K562 (cell line): ENCODE results near the gene ZNF544. TPM values are rescaled to one million over a fixed set of nuclear protein-coding genes. Genes with fewer than 3 reads are reported as not detected.

Source experiments
- E2F1 ChIP-seq: sonication (generic); formaldehyde crosslinking; IDR thresholded peaks from 2 replicates; pipeline ENCODE4 v1.8.1; 2023; ENCODE audit warnings: mild to moderate bottlenecking, missing genetic modification reagents, moderate library complexity
- FOXA1 ChIP-seq: fragments of 450-650 bp; IDR thresholded peaks from 2 replicates; pipeline ENCODE4 v1.6.1; 2016; ENCODE audit warnings: mild to moderate bottlenecking, borderline replicate concordance
- GTF3C2 ChIP-seq: IDR thresholded peaks from 3 replicates; pipeline ENCODE4 v1.6.1; 2011; ENCODE audit warnings: borderline replicate concordance, mild to moderate bottlenecking, moderate library complexity; ENCODE audit not compliant: insufficient read length; ENCODE audit errors: extremely low read depth
- KHSRP ChIP-seq: fragments of 450-650 bp; IDR thresholded peaks from 2 replicates; pipeline ENCODE4 v1.6.1; 2017
- MYC ChIP-seq, 2 experiments: fragments of 250-450 bp in 1 of 2; sonication (Bioruptor Pico) in 1 of 2; IDR thresholded peaks; 2 replicates each; pipeline versions ENCODE4 v1.5.1 to v1.6.1; 2012 to 2021; ENCODE audit warnings: low read depth in 2 of 2, borderline replicate concordance in 1 of 2, improper control_type of control experiment in 1 of 2, low read length in 1 of 2, mild to moderate bottlenecking in 1 of 2, moderate library complexity in 1 of 2
- NR0B1 ChIP-seq: fragments of 450-650 bp; IDR thresholded peaks from one replicate; pipeline ENCODE4 v1.6.1; 2018; ENCODE audit warnings: mild to moderate bottlenecking, moderate library complexity; ENCODE audit not compliant: partially characterized antibody
- POLR3A ChIP-seq: IDR thresholded peaks from 2 replicates; pipeline ENCODE4 v1.6.1; 2011; ENCODE audit warnings: borderline replicate concordance, mild to moderate bottlenecking, moderate library complexity; ENCODE audit not compliant: insufficient read length, insufficient read depth; ENCODE audit errors: extremely low read depth
- RCOR1 ChIP-seq, 2 experiments: IDR thresholded peaks; 2 replicates each; pipeline ENCODE4 v1.6.1; 2012; ENCODE audit warnings: low read depth in 2 of 2, low read length in 2 of 2, borderline replicate concordance in 1 of 2, improper control_type of control experiment in 1 of 2
- SAFB2 ChIP-seq: fragments of 200-400 bp; formaldehyde crosslinking; IDR thresholded peaks from 2 replicates; pipeline ENCODE4 v1.6.1; 2018; ENCODE audit warnings: borderline replicate concordance, low read length, low read depth, moderate library complexity; ENCODE audit not compliant: severe bottlenecking
- SAP30 ChIP-seq: fragments of 200-600 bp; sonication (generic); IDR thresholded peaks from 2 replicates; pipeline ENCODE4 v1.6.1; 2012; ENCODE audit warnings: borderline replicate concordance, low read depth, mild to moderate bottlenecking, moderate library complexity, low read length, control low read depth, inconsistent platforms; ENCODE audit not compliant: insufficient read depth, poor library complexity, severe bottlenecking
- SMC3 ChIP-seq: conservative IDR thresholded peaks from 2 replicates; pipeline ENCODE4 v1.6.1; 2011; ENCODE audit warnings: low read depth, low read length, improper control_type of control experiment; ENCODE audit not compliant: insufficient read depth
- SOX6 ChIP-seq: fragments of 450-650 bp; IDR thresholded peaks from 2 replicates; pipeline ENCODE4 v1.6.1; 2014; ENCODE audit warnings: mild to moderate bottlenecking
- ZBTB17 ChIP-seq: fragments of 450-650 bp; formaldehyde crosslinking; IDR thresholded peaks from 2 replicates; pipeline ENCODE4 v1.4.0; 2020; ENCODE audit warnings: mild to moderate bottlenecking
- ZBTB2 ChIP-seq: fragments of 450-650 bp; IDR thresholded peaks from 2 replicates; pipeline ENCODE4 v1.6.1; 2016; ENCODE audit warnings: antibody characterized with exemption
- ZNF395 ChIP-seq: fragments of 200-800 bp; sonication (Bioruptor generic); IDR thresholded peaks from 2 replicates; pipeline ENCODE4 v1.6.1; 2017; ENCODE audit warnings: missing genetic modification characterization, missing compliant biosample characterization
- ZNF707 ChIP-seq: fragments of 250-450 bp; sonication (Bioruptor Pico); conservative IDR thresholded peaks from 2 replicates; pipeline ENCODE4 v1.8.0; 2022; ENCODE audit warnings: inconsistent platforms, mild to moderate bottlenecking, moderate library complexity
- ZSCAN32 ChIP-seq: fragments of 450-650 bp; formaldehyde crosslinking; IDR thresholded peaks from 2 replicates; pipeline ENCODE4 v1.4.0; 2020; ENCODE audit warnings: mild to moderate bottlenecking, moderate library complexity
- polyA plus RNA-seq, 8 experiments: library from polyadenylated mRNA; depleted of rRNA in 4 of 8; stranded (reverse) in 5 of 8; unstranded in 3 of 8; fragments of >200 nt; fragmentation: Nextera tagmentation in 2 of 8; fragmentation: Illumina TruSeq in 1 of 8; extraction: Ambion mirVana in 2 of 8; extraction: Trizol in 1 of 8; gene quantifications; 2 replicates each; pipeline versions ENCODE4 v1.2.1 to v1.2.3, GENCODE V29; 2011 to 2014; ENCODE audit warnings: inconsistent platforms in 1 of 8, missing spikeins in 1 of 8
- total RNA-seq, 7 experiments: library from RNA; depleted of rRNA in 6 of 7; stranded (reverse); fragments of >200 nt in 6 of 7; fragmentation: Illumina TruSeq in 2 of 7; extraction: Trizol in 2 of 7; gene quantifications; 2 replicates each; pipeline versions ENCODE4 v1.2.1 to v1.2.3, GENCODE V29; 2011 to 2021; ENCODE audit warnings: low replicate concordance in 1 of 7

ZNF544 gene
- total and polyA plus RNA-seq, 9 of the 15 experiments (the other 6 are each of a cell fraction or from before 2014, with no cell fraction given) = 23.6 to 59.0 (median 41.4) TPM

GRCh38 chr19:58278541-58279041, 49.9 kb downstream of the ZNF544 start, which contains the start of gene ZNF8 (continued):
- no peak for TF ChIP-seq SAP30
- TF ChIP-seq ZSCAN32 (CRISPR knock-in tag) = 0 out of 2 replicates have a peak, but pooled peaks have one; percentile 38
- TF ChIP-seq ZBTB17 = no peak
- TF ChIP-seq NR0B1 = no peak
- no peak; the same call in 1 of the 2 replicates for TF ChIP-seq ZNF395 (CRISPR knock-in tag)
- TF ChIP-seq GTF3C2 = no peak
- no peak for TF ChIP-seq ZNF707 (CRISPR knock-in tag)
- no peak for TF ChIP-seq POLR3A
- TF ChIP-seq E2F1 (CRISPR knock-in tag) = no peak
- no peak for TF ChIP-seq KHSRP
- no peak; a peak in 1 of 4 replicates for TF ChIP-seq RCOR1 (IDR thresholded peaks at IDR 0.05; ENCODE audit: borderline replicate concordance in 1 of 2, low read depth in 2 of 2, low read length in 2 of 2)
- no peak for TF ChIP-seq FOXA1
- peak; percentile 76; the same call in 1 of the 2 replicates for TF ChIP-seq ZBTB2
- TF ChIP-seq SAFB2 = no peak
- no peak for TF ChIP-seq SOX6
- no peak; the same call in 1 of the 2 replicates for TF ChIP-seq MYC (IDR thresholded peaks at IDR 0.05; ENCODE audit: low read depth, low read length)
- TF ChIP-seq MYC (CRISPR knock-in tag; IDR thresholded peaks at IDR 0.05; ENCODE audit: borderline replicate concordance, low read depth) = no peak
- 0 out of 2 replicates have a peak, but pooled peaks have one; percentile 8 for TF ChIP-seq SMC3
